Nephron (organoid): ENCODE data around the gene PDCD7.

Experiments used
- H3K27ac Mint-ChIP-seq, 3 experiments: 2 replicates each; pipeline ENCODE4 v1.8.0; 2020; ENCODE audit warnings: mixed read lengths in 3 of 3, mild to moderate bottlenecking in 2 of 3, moderate library complexity in 1 of 3
- H3K27me3 Mint-ChIP-seq: 2 replicates; pipeline ENCODE4 v1.8.0; 2021; ENCODE audit warnings: low read depth, mild to moderate bottlenecking, moderate library complexity, mixed read lengths
- H3K36me3 Mint-ChIP-seq: 2 replicates; pipeline ENCODE4 v1.8.0; 2020; ENCODE audit warnings: low read depth, mixed read lengths
- H3K4me1 Mint-ChIP-seq: 2 replicates; pipeline ENCODE4 v1.8.0; 2020; ENCODE audit warnings: mixed read lengths
- H3K4me3 Mint-ChIP-seq, 3 experiments: 2 replicates each; pipeline ENCODE4 v1.8.0; 2020; ENCODE audit warnings: mild to moderate bottlenecking in 3 of 3, mixed read lengths in 3 of 3, moderate library complexity in 2 of 3
- H3K9me3 Mint-ChIP-seq: 2 replicates; pipeline ENCODE4 v1.8.0; 2020; ENCODE audit warnings: mixed read lengths
- CTCF ChIP-seq, 3 experiments: fragments of 200-600 bp; sonication (generic); IDR thresholded peaks; one replicate each; pipeline ENCODE4 v1.5.0; 2021; ENCODE audit warnings: antibody characterized with exemption in 3 of 3; ENCODE audit not compliant: unreplicated experiment in 3 of 3

Gene PDCD7

GRCh38 chr15:65134538-65134937 lies 930 bp upstream of the PDCD7 start:
- no peaks in the 10 kb centered on the region for H3K27me3 Mint-ChIP-seq
- H3K9me3 Mint-ChIP-seq, result peaks cover 23% of the 10 kb centered on the region
- peak overlapping the region in 1 of 3 experiments; percentile 70 for H3K27ac Mint-ChIP-seq
- peaks cover 29% of the 10 kb centered on the region for H3K36me3 Mint-ChIP-seq
- peaks cover 18% of the 10 kb centered on the region for H3K4me1 Mint-ChIP-seq
- TF ChIP-seq CTCF (IDR thresholded peaks at IDR 0.05; ENCODE audit: unreplicated experiment in 3 of 3), result no peak
- peak overlapping the region; percentile 90 to 94 (median 94) for H3K4me3 Mint-ChIP-seq

GRCh38 chr15:65132878-65133547 lies 595 bp downstream of the PDCD7 start:
- Mint-ChIP-seq H3K4me1 (peaks cover 18% of the 10 kb centered on the region), H3K4me3 (peak overlapping the region; percentile 84 to 91 (median 88)), H3K9me3 (peaks cover 15% of the 10 kb centered on the region), H3K27me3 (no peaks in the 10 kb centered on the region), H3K27ac (peak overlapping the region; percentile 93 to 95 (median 94)), H3K36me3 (peaks cover 35% of the 10 kb centered on the region)
- no peak for TF ChIP-seq CTCF (IDR thresholded peaks at IDR 0.05; ENCODE audit: unreplicated experiment in 3 of 3)

- Mint-ChIP-seq H3K27ac (peak overlapping the region in 1 of 3 experiments; percentile 47), H3K9me3 (peaks cover 3% of the 10 kb centered on the region), H3K4me3 (peak overlapping the region; percentile 60 to 80 (median 74)), H3K4me1 (peaks cover 18% of the 10 kb centered on the region), H3K27me3 (no peaks in the 10 kb centered on the region), H3K36me3 (peaks cover 40% of the 10 kb centered on the region)
- no peak for TF ChIP-seq CTCF (IDR thresholded peaks at IDR 0.05; ENCODE audit: unreplicated experiment in 3 of 3)
Observed at GRCh38 chr15:65130941-65131340, 2.7 kb downstream of the PDCD7 start.

- TF ChIP-seq CTCF (IDR thresholded peaks at IDR 0.05; ENCODE audit: unreplicated experiment in 3 of 3), result no peak
- H3K36me3 Mint-ChIP-seq, result peaks cover 65% of the 10 kb centered on the region
- H3K27ac Mint-ChIP-seq, result peak overlapping the region; percentile 32 to 79 (median 54)
- H3K4me1 Mint-ChIP-seq, result peaks cover 16% of the 10 kb centered on the region
- H3K27me3 Mint-ChIP-seq, result no peaks in the 10 kb centered on the region
- H3K4me3 Mint-ChIP-seq, result peak overlapping the region in 1 of 3 experiments; percentile 59
- no peaks in the 10 kb centered on the region for H3K9me3 Mint-ChIP-seq
Observed at GRCh38 chr15:65115542-65115941, 18.1 kb downstream of the PDCD7 start.

GRCh38 chr15:65115086-65115485 lies 18.5 kb downstream of the PDCD7 start, which contains the start of gene UBAP1L:
UBAP1L (minus strand) TSS chr15:65115200; CDS start chr15:65106215, 8,985 bp downstream.
- H3K4me3 Mint-ChIP-seq, result peak within 1 kb of the TSS in 1 of 3 experiments; percentile 59
- H3K9me3 Mint-ChIP-seq, result no peaks in the 10 kb centered on the region
- peak within 1 kb of the TSS; percentile 32 to 79 (median 54) for H3K27ac Mint-ChIP-seq
- TF ChIP-seq CTCF (IDR thresholded peaks at IDR 0.05; ENCODE audit: unreplicated experiment in 3 of 3), result no peak
- H3K36me3 Mint-ChIP-seq, result peaks cover 65% of the 10 kb centered on the region
- H3K4me1 Mint-ChIP-seq, result peaks cover 16% of the 10 kb centered on the region
- no peaks in the 10 kb centered on the region for H3K27me3 Mint-ChIP-seq
